T-cell (primary cell): Measurements from ENCODE around the gene HTATIP2. TPM values are rescaled to one million over a fixed set of nuclear protein-coding genes. Genes with fewer than 3 reads are reported as not detected.

Source experiments
- ATAC-seq, 4 experiments: fragments of 200-7000 bp in 3 of 4; fragments of 150-1000 bp in 1 of 4; cut with Tn5 transposase; replicated peaks in 1 of 4; 1 replicate in 3 of 4; 2 replicates in 1 of 4; pipeline ENCODE4 v1.10.0; 2021; ENCODE audit warnings: moderate library complexity in 3 of 4, mild to moderate bottlenecking in 2 of 4, moderate number of reproducible peaks in 1 of 4
- CTCF ChIA-PET, 2 donors: fragments of 300-600 bp; sonication (Branson Sonifier 250); formaldehyde crosslinking; loops; one replicate each; lab custom pipeline; 2022; ENCODE audit warnings: antibody characterized with exemption in 2 of 2; lab: Charles Lee
- POLR2A ChIA-PET, 2 donors: fragments of 300-600 bp; sonication (Branson Sonifier 250); formaldehyde crosslinking; loops; one replicate each; lab custom pipeline; 2022; ENCODE audit warnings: antibody characterized with exemption in 2 of 2; lab: Charles Lee
- DNase-seq, 35 experiments: peaks; one replicate each; pipeline versions ENCODE4 v3.0.0 to v3.0.0-alpha.2; 2013 to 2023
- H3K27ac ChIP-seq: one replicate; pipeline ENCODE4 v1.5.1; 2013; ENCODE audit warnings: low read length
- H3K27me3 ChIP-seq, 2 experiments: replicated peaks in 1 of 2; 1 replicate in 1 of 2; 2 replicates in 1 of 2; pipeline versions ENCODE4 v1.6.1 to v1.7.0; 2013; ENCODE audit warnings: low read length in 1 of 2, mixed read lengths in 1 of 2; ENCODE audit not compliant: control insufficient read depth in 2 of 2, insufficient read depth in 2 of 2; ENCODE audit errors: extremely low read depth in 1 of 2
- H3K36me3 ChIP-seq, 2 donors: 1 replicate in 1 of 2; 2 replicates in 1 of 2; pipeline versions ENCODE4 v1.6.1 to v1.7.0; 2013; ENCODE audit warnings: low read length in 1 of 2; ENCODE audit not compliant: control insufficient read depth in 2 of 2, insufficient read depth in 1 of 2; ENCODE audit errors: extremely low read depth in 1 of 2
- H3K4me1 ChIP-seq, 2 experiments: 1 replicate in 1 of 2; 2 replicates in 1 of 2; pipeline versions ENCODE4 v1.6.1 to v1.7.0; 2013; ENCODE audit warnings: low read length in 2 of 2, mixed read lengths in 1 of 2; ENCODE audit not compliant: insufficient read depth in 2 of 2, control insufficient read depth in 1 of 2; ENCODE audit errors: extremely low read depth in 1 of 2
- H3K4me3 ChIP-seq, 2 donors: 1 replicate in 1 of 2; 2 replicates in 1 of 2; pipeline versions ENCODE4 v1.5.1 to v1.7.0; 2013; ENCODE audit warnings: mild to moderate bottlenecking in 2 of 2, low read length in 1 of 2, moderate library complexity in 1 of 2; ENCODE audit not compliant: control insufficient read depth in 1 of 2; ENCODE audit errors: extremely low read depth in 1 of 2
- H3K9me3 ChIP-seq: 2 replicates; pipeline ENCODE4 v1.7.0; 2013
- H3K27ac Mint-ChIP-seq, 2 donors: one replicate each; pipeline ENCODE4 v1.8.0; 2020 to 2021; ENCODE audit warnings: mild to moderate bottlenecking in 2 of 2, mixed read lengths in 2 of 2
- H3K27me3 Mint-ChIP-seq, 2 donors: one replicate each; pipeline ENCODE4 v1.8.0; 2021 to 2022; ENCODE audit warnings: mixed read lengths in 2 of 2
- H3K36me3 Mint-ChIP-seq: one replicate; pipeline ENCODE4 v1.8.0; 2021; ENCODE audit warnings: mixed read lengths
- H3K4me1 Mint-ChIP-seq, 3 donors: one replicate each; pipeline ENCODE4 v1.8.0; 2020 to 2022; ENCODE audit warnings: mixed read lengths in 3 of 3, mild to moderate bottlenecking in 1 of 3
- H3K4me3 Mint-ChIP-seq, 3 donors: one replicate each; pipeline ENCODE4 v1.8.0; 2020 to 2022; ENCODE audit warnings: mild to moderate bottlenecking in 3 of 3, mixed read lengths in 3 of 3, moderate library complexity in 3 of 3
- H3K9me3 Mint-ChIP-seq, 3 donors: one replicate each; pipeline ENCODE4 v1.8.0; 2020 to 2022; ENCODE audit warnings: mixed read lengths in 3 of 3
- WGBS: methylation state at CpG from one replicate; pipeline ENCODE4 v1.1.5; 2013; ENCODE audit warnings: missing lambda C conversion rate; ENCODE audit not compliant: insufficient coverage; 5-methylcytosine and 5-hydroxymethylcytosine counted together
- total RNA-seq, 35 experiments: library from RNA in 6 of 35; stranded (reverse) in 6 of 35; fragments of 120-200 nt in 1 of 35; gene quantifications; one replicate each; pipeline versions ENCODE4 v1.2.1 to v1.2.4 and lab custom pipeline; 2013 to 2026

The HTATIP2 gene
- total RNA-seq, 5 donors from 2014 or later (not counting 1 experiment from before 2014, with no cell fraction given): 16.0 to 46.9 (median 40.0) TPM

DNA sequence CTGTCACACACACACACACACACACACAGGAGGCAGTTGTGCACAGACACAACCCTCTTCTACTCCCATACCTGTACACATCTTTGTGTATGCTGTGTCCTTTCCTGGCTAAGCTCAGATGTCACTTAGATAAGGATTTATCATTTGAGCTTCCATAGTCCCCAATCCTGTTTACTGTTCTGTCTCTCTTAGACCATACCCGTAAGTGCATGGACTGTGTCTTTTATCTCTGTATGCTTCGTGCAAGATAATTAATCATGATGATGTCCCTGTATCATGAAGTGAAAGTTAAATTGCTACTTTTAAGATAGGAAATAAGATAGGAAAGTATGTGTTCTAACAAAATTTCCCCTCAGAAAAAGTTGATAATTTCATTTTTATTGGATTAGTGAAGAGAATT lies 54.3 kb downstream of the HTATIP2 start:
- Mint-ChIP-seq H3K27me3 (no peaks in the 10 kb centered on the region), H3K9me3 (no peaks in the 10 kb centered on the region), H3K4me3 (no peak overlapping the region), H3K4me1 (peaks cover 0 to 6% (median 2%) of the 10 kb centered on the region in 3 donors), H3K27ac (no peak overlapping the region), H3K36me3 (peaks cover 66% of the 10 kb centered on the region)
- no peak overlapping the region for H3K27ac ChIP-seq
- H3K4me1 ChIP-seq: no peaks in the 10 kb centered on the region
- no peaks in the 10 kb centered on the region for H3K27me3 ChIP-seq
- ChIA-PET POLR2A (no interaction called here), CTCF (no interaction called here)
- ATAC-seq (no peak), DNase-seq (no peak)
- no peak overlapping the region for H3K4me3 ChIP-seq
- peaks cover 3 to 24% of the 10 kb centered on the region in 2 donors for H3K36me3 ChIP-seq
- H3K9me3 ChIP-seq: no peaks in the 10 kb centered on the region
- WGBS: no CpG with 5 or more reads among the region's 2 CpGs

GRCh38 chr11:20421946-20422345 lies 58.4 kb downstream of the HTATIP2 start:
- ChIA-PET POLR2A (no interaction called here), CTCF (no interaction called here)
- Histone ChIP-seq H3K9me3 (no peaks in the 10 kb centered on the region), H3K27me3 (no peaks in the 10 kb centered on the region), H3K4me1 (no peaks in the 10 kb centered on the region), H3K4me3 (no peak overlapping the region), H3K27ac (no peak overlapping the region), H3K36me3 (peaks cover 3 to 19% of the 10 kb centered on the region in 2 donors)
- Mint-ChIP-seq H3K27me3 (no peaks in the 10 kb centered on the region), H3K9me3 (no peaks in the 10 kb centered on the region), H3K36me3 (peaks cover 54% of the 10 kb centered on the region), H3K4me1 (peaks cover 0 to 3% (median 0%) of the 10 kb centered on the region in 3 donors), H3K4me3 (no peak overlapping the region), H3K27ac (no peak overlapping the region)
- DNase-seq (no peak), ATAC-seq (no peak)
- WGBS: 75% methylated on average over 1 of the region's 2 CpGs

- no peak overlapping the region for H3K27ac Mint-ChIP-seq
- H3K27me3 ChIP-seq: no peaks in the 10 kb centered on the region
- peaks cover 0 to 6% (median 6%) of the 10 kb centered on the region in 3 donors for H3K4me1 Mint-ChIP-seq
- no peak overlapping the region for H3K27ac ChIP-seq
- H3K36me3 ChIP-seq: peaks cover 0 to 17% of the 10 kb centered on the region in 2 donors
- H3K4me3 Mint-ChIP-seq: no peak overlapping the region
- POLR2A ChIA-PET: no interaction called here
- no peaks in the 10 kb centered on the region for H3K9me3 Mint-ChIP-seq
- CTCF ChIA-PET: no interaction called here
- ATAC-seq (no peak), DNase-seq (no peak)
- no peaks in the 10 kb centered on the region for H3K27me3 Mint-ChIP-seq
- H3K36me3 Mint-ChIP-seq: peaks cover 26% of the 10 kb centered on the region
- no peak overlapping the region for H3K4me3 ChIP-seq
- H3K9me3 ChIP-seq: no peaks in the 10 kb centered on the region
- no peaks in the 10 kb centered on the region for H3K4me1 ChIP-seq
- 88% methylated on average over 2 of the region's 5 CpGs for WGBS
Measured at GRCh38 chr11:20429216-20429615, 65.7 kb downstream of the HTATIP2 start.

Other genes with a start within 250 kb of the HTATIP2 start
- gene DBX1, start 203.2 kb upstream of the HTATIP2 start, total RNA-seq: not detected
- 10 to 100 TPM; 12.9 to 19.5 (median 17.2) TPM for gene PRMT3, start 24.0 kb downstream of the HTATIP2 start, total RNA-seq
- gene SLC6A5, start 235.9 kb downstream of the HTATIP2 start, total RNA-seq: not detected